ENCODE measurements around the gene SH2D3C. TPM values are rescaled to one million over a fixed set of nuclear protein-coding genes. Genes with fewer than 3 reads are reported as not detected.
A peak's percentile ranks its signal among the peaks of the same experiment; 100 is the strongest.

The SH2D3C gene
- total RNA-seq, 1 donor from 2014 or later = 85.3 TPM

DNA sequence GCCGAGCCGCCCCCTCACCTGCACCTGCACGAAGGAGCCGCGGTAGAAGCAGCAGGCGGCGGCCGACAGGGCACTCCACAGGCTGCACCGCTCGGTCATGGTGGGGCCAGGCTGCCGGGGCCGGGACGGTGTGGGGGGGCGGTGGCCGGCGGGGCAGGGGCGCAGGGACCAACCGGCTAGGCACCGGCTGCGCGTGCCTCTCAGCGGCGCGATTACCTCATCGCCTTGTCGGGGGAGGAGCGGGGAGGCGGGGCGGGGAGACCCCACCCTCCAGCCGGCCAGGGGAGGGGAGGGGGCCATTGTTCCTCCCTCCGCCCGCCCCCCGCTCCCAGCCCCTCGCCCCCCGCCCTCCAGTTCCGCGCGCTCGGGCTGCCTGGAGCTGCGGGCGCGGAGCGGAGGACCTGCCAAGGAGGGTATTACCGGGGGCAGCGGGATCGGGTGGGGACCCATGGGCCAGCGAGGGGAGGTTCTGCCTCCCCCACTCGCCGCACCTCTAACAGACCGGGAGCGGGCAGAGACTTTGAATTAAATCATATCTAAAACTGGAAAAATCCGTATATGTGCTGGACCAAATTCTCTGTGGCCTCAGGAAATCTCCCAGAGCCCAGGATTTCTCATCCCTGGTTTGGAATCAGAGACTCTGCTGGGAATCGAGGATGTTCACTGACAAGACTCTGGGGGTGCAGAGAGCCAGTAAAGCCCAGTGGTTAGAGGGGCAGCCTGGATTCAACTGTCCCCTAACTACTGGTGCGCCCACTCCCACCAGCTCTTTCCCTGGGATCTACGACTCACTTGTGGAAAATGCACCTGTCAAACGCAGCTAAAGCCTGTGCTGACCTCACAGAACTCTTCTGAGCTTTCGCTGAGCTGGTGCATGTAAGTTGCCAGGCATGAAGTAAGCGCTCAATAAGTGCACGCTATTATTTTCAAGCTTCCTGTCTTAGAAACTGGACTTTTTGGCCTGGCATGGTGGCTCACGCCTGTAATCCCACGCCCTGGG lies 23.1 kb downstream of the SH2D3C start:
- TF ChIP-seq, protein P1, sequence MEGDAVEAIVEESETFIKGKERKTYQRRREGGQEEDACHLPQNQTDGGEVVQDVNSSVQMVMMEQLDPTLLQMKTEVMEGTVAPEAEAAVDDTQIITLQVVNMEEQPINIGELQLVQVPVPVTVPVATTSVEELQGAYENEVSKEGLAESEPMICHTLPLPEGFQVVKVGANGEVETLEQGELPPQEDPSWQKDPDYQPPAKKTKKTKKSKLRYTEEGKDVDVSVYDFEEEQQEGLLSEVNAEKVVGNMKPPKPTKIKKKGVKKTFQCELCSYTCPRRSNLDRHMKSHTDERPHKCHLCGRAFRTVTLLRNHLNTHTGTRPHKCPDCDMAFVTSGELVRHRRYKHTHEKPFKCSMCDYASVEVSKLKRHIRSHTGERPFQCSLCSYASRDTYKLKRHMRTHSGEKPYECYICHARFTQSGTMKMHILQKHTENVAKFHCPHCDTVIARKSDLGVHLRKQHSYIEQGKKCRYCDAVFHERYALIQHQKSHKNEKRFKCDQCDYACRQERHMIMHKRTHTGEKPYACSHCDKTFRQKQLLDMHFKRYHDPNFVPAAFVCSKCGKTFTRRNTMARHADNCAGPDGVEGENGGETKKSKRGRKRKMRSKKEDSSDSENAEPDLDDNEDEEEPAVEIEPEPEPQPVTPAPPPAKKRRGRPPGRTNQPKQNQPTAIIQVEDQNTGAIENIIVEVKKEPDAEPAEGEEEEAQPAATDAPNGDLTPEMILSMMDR (IDR thresholded peaks at IDR 0.05) = no peak
- H3K4me3 ChIP-seq = peak overlapping the region; percentile 31
- no peak for DNase-seq
- intact Hi-C loops (cut with DNase I) = no loop called here
- H3K36me3 ChIP-seq = peaks cover 4% of the 10 kb centered on the region
- no peaks in the 10 kb centered on the region for H3K9me3 ChIP-seq
- peaks cover 4% of the 10 kb centered on the region for H3K4me1 ChIP-seq
- H3K27me3 ChIP-seq = peaks cover 13% of the 10 kb centered on the region
- peak overlapping the region; percentile 55 for H3K27ac ChIP-seq
- peak; percentile 46 for ATAC-seq

DNA sequence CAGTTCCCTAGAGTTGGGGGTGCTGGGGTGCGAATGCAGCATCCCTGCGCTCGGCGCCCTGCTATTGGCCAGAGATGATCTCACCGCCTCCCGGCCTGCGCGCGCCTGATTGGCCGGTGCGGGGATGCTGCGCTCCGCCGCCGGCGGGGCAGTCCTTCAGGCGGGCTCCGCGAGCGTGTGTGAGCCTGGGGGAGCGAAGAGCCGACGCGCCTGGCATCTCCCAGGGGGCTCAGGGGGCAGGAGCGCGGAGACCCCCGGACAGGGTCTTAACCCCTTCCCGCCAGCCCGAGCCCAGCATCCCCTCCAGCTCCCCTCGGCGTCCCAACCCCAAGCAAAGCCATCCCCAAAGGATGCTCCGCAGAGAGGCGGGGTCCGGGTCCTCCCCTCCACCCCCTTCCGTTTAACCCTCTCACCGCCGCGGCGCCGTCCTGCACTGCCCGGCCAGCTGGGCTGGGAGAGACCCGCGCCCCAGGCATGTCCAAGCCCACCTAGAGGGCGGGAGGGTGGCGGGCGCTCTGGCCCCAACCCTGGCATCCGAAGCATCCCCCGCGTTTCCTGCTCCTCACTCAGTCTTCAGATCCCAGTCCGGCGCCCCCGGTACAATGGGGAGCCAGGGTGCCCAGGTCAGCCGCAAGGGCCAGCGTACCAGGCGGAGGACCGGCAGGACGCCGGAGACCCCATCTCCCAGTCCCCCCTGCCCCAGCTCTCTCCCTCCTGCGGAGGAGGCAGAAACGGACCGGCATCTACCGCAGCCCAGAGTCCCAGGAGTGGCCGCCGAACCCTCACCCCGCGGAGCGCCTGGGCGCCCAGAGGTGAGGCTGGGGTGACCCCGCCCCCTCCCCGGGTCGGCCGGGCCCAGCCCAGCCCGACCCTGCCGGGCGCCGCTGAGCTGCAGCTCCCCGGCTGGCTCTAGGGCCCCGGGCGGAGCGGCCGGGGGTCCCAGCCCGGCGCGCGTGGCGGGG lies 24.1 kb downstream of the SH2D3C start:
- Histone ChIP-seq H3K36me3 (peaks cover 14% of the 10 kb centered on the region), H3K27ac (no peak overlapping the region), H3K4me3 (peak overlapping the region; percentile 11), H3K27me3 (peaks cover 13% of the 10 kb centered on the region), H3K9me3 (no peaks in the 10 kb centered on the region), H3K4me1 (peaks cover 4% of the 10 kb centered on the region)
- intact Hi-C loops (cut with DNase I) = no loop called here
- DNase-seq = no peak
- peak; percentile 13 for ATAC-seq
- TF ChIP-seq, protein P1 (IDR thresholded peaks at IDR 0.05) = no peak

DNA sequence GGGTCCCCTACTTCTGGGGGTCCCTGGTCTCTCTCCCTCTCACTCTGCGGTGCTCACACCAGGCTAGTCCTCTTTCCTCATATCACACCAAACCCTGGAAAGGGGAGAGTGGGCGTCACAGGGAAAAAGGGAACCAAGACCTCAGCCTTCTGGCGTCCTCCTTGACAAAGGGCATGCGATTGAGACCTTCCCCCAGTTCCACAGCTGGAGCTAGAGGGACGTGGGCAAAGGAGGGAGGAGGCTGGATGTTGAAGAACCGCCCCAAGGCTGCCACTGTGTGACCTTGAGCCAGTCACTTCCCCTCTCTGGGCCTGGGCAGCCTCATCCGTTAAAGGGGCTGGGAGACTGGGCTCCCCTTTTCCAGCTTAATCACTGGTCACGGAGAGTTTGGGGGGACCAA lies 24.8 kb downstream of the SH2D3C start:
- Histone ChIP-seq H3K27me3 (peaks cover 13% of the 10 kb centered on the region), H3K4me1 (peaks cover 4% of the 10 kb centered on the region), H3K9me3 (no peaks in the 10 kb centered on the region), H3K27ac (no peak overlapping the region), H3K4me3 (no peak overlapping the region), H3K36me3 (peaks cover 21% of the 10 kb centered on the region)
- intact Hi-C loops (cut with DNase I) = no loop called here
- ATAC-seq (peak; percentile 2), DNase-seq (no peak)
- TF ChIP-seq, protein P1 (IDR thresholded peaks at IDR 0.05) = no peak

DNA sequence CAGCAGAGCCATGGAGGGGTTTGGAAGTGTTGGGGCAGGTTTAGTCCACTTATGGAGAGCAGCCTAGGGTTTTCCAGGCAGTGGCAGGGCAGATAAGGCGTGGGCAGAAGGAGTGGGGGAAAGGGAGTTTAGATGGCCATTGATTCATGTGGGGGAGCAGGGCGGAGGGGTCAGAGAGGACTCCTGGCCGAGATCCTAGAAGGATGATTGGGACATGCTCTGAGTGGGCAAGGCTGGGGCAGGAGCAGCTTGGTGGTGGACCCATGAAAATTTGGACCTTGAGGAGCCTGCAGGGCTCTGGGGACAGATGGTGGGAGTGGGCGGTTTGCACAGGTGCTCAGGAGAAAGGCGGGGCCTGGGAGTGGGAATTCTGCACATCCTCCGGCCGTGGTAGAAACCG lies 25.3 kb downstream of the SH2D3C start:
- no peaks in the 10 kb centered on the region for H3K9me3 ChIP-seq
- H3K4me1 ChIP-seq = peaks cover 4% of the 10 kb centered on the region
- TF ChIP-seq, protein P1 (IDR thresholded peaks at IDR 0.05) = no peak
- intact Hi-C loops (cut with DNase I) = no loop called here
- no peak overlapping the region for H3K27ac ChIP-seq
- ATAC-seq = no peak
- no peak for DNase-seq
- H3K27me3 ChIP-seq = peaks cover 13% of the 10 kb centered on the region
- no peak overlapping the region for H3K4me3 ChIP-seq
- H3K36me3 ChIP-seq = peaks cover 24% of the 10 kb centered on the region

DNA sequence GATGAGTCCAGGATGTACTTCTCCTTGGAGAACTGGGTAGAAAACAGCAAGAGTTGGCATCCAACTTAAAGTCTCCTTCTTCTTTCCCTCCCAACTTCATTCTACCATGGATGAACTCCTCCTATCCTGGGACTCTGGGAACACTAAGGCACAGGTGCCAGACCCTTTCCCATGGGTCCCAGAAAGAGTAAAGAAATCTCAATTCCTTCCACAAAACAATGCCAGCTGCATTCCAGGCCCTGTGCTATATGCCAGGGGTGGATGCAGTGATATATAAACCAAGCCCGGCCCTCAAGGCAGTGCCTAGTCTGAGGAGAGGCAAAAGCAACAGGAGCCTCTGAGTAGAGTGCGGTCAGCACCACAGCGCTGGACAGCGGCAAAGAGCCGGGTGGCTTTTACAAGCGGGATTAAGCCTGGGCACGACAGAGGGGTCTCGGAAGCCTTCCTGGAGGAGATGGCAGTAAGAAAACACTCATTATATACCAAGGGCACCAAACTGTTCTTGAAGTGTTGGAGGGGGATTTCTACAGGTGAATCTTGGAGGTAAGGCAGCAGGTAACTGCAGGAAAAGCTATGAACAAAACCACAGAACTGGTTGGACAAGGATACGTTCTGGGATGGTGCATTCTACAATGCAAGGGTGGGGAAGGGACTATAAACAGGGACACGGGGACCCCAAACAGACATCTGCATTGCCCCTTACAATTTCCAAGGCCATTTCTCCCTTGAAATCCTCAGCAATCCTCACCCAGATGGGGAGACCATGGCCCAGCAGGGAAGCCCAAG lies 27.0 kb downstream of the SH2D3C start:
- Histone ChIP-seq H3K4me3 (no peak overlapping the region), H3K9me3 (no peaks in the 10 kb centered on the region), H3K36me3 (peaks cover 37% of the 10 kb centered on the region), H3K27ac (no peak overlapping the region), H3K27me3 (peaks cover 13% of the 10 kb centered on the region), H3K4me1 (peaks cover 4% of the 10 kb centered on the region)
- ATAC-seq (peak; percentile 8), DNase-seq (no peak)
- TF ChIP-seq, protein P1 (IDR thresholded peaks at IDR 0.05) = no peak
- intact Hi-C loops (cut with DNase I) = no loop called here
